DOHH2 (cell line): Measurements from ENCODE around the gene RALA.

Experiments
- EZH2phosphoT487 ChIP-seq: fragments of 200-600 bp; sonication (generic); IDR thresholded peaks from 2 replicates; pipeline ENCODE4 v1.6.1; 2017; ENCODE audit warnings: borderline replicate concordance, mild to moderate bottlenecking, antibody characterized with exemption, low read length, moderate library complexity, mixed read lengths
- TF ChIP-seq, protein P1 (sequence below): fragments of 200-600 bp; sonication (generic); IDR thresholded peaks from one replicate; pipeline ENCODE4 v1.5.1; 2014; ENCODE audit warnings: antibody characterized with exemption, mild to moderate bottlenecking, low read depth, low read length; ENCODE audit not compliant: poor library complexity, severe bottlenecking

- TF ChIP-seq, protein P1, sequence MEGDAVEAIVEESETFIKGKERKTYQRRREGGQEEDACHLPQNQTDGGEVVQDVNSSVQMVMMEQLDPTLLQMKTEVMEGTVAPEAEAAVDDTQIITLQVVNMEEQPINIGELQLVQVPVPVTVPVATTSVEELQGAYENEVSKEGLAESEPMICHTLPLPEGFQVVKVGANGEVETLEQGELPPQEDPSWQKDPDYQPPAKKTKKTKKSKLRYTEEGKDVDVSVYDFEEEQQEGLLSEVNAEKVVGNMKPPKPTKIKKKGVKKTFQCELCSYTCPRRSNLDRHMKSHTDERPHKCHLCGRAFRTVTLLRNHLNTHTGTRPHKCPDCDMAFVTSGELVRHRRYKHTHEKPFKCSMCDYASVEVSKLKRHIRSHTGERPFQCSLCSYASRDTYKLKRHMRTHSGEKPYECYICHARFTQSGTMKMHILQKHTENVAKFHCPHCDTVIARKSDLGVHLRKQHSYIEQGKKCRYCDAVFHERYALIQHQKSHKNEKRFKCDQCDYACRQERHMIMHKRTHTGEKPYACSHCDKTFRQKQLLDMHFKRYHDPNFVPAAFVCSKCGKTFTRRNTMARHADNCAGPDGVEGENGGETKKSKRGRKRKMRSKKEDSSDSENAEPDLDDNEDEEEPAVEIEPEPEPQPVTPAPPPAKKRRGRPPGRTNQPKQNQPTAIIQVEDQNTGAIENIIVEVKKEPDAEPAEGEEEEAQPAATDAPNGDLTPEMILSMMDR = no peak
- TF ChIP-seq EZH2phosphoT487 = no peak
Measured at GRCh38 chr7:39744620-39745019, 121.2 kb downstream of the RALA start.
